Measurements from ENCODE around the gene FAM184A.
"Not testable (repeated sequence)": the region's sequence is repeated elsewhere in the genome, so short reads cannot be mapped to it uniquely, and the experiment has no call there.

Gene FAM184A

GRCh38 chr6:119006974-119007373, 71.5 kb downstream of the FAM184A start:
- DNase-seq: no peak

GRCh38 chr6:119002069-119002468, 76.4 kb downstream of the FAM184A start:
- DNase-seq: no peak

- no peak for DNase-seq
These were observed 78.9 kb downstream of the FAM184A start for GRCh38 chr6:118999494-119000040.

GRCh38 chr6:118997426-118997825, 81.0 kb downstream of the FAM184A start:
- not testable (repeated sequence) for DNase-seq

GRCh38 chr6:118996289-118996820, 82.1 kb downstream of the FAM184A start:
- DNase-seq: no peak

- DNase-seq: no peak
These were observed 84.6 kb downstream of the FAM184A start for GRCh38 chr6:118993803-118994251.

GRCh38 chr6:118993358-118993757, 85.1 kb downstream of the FAM184A start:
- no peak for DNase-seq

GRCh38 chr6:118992186-118992795, 86.2 kb downstream of the FAM184A start:
- no peak for DNase-seq

- no peak for DNase-seq
These were observed 92.2 kb downstream of the FAM184A start for GRCh38 chr6:118986312-118986711.

- no peak for DNase-seq
These were observed 93.2 kb downstream of the FAM184A start for GRCh38 chr6:118985123-118985830.

- no peak for DNase-seq
These were observed 94.1 kb downstream of the FAM184A start for GRCh38 chr6:118984342-118984741.

GRCh38 chr6:118982575-118982911, 95.9 kb downstream of the FAM184A start:
- DNase-seq: no peak

GRCh38 chr6:118981884-118982574, 96.4 kb downstream of the FAM184A start:
- no peak for DNase-seq

GRCh38 chr6:118980063-118980462, 98.4 kb downstream of the FAM184A start:
- DNase-seq: no peak

GRCh38 chr6:118974790-118975189, 103.7 kb downstream of the FAM184A start:
- DNase-seq: no peak

- DNase-seq: no peak
These were observed 106.8 kb downstream of the FAM184A start for GRCh38 chr6:118971682-118972081.

GRCh38 chr6:118970866-118971265, 107.6 kb downstream of the FAM184A start:
- DNase-seq: no peak

GRCh38 chr6:118968416-118968815, 110.0 kb downstream of the FAM184A start:
- DNase-seq: no peak

GRCh38 chr6:118967239-118967638, 111.2 kb downstream of the FAM184A start:
- no peak for DNase-seq

GRCh38 chr6:118965843-118966370, 112.6 kb downstream of the FAM184A start:
- DNase-seq: no peak

GRCh38 chr6:118965371-118965770, 113.1 kb downstream of the FAM184A start:
- DNase-seq: no peak

GRCh38 chr6:118963003-118963402, 115.5 kb downstream of the FAM184A start:
- no peak for DNase-seq

- no peak for DNase-seq
These were observed 118.6 kb downstream of the FAM184A start for GRCh38 chr6:118959903-118960302.

Data from activated naive CD4-positive, alpha-beta T cell treated with anti-CD3 and anti-CD28 coated beads, Interleukin-2, amount 50 U/mL, for 16 hours (primary cell).